Erythroblast (primary cell): ENCODE results near the gene RPS19.

Experiments used
- GATA1 ChIP-seq: IDR thresholded peaks from 2 replicates; pipeline ENCODE4 v1.6.1; 2011; ENCODE audit warnings: low read depth, mild to moderate bottlenecking, control low read depth, low read length, moderate library complexity
- POLR2A ChIP-seq: IDR thresholded peaks from 2 replicates; pipeline ENCODE4 v1.6.1; 2011; ENCODE audit warnings: mild to moderate bottlenecking, low read length

DNA sequence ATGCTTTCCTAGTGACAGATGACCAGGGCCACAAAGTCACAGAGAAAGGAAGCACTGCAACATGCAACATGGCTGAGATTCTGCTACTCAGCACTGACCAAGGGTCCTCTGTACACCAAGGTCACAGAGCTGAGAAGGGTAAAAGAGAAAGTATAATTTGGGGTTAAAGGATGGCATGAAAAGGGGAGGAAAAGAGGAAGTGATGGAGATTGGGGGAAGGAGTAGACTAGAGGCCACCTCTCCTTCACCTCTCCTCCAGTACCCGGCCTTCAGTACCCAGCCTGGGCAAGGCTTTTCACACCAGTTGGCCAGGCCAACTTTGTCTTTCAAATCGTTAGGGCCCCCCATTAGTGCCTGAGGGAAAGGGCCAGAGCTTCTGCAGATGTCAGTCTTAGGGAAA is 6.3 kb upstream of the RPS19 start:
- TF ChIP-seq POLR2A (no peak), GATA1 (no peak)
